SK-N-SH treated with all-trans-retinoic acid at 6 μM for 48 hours (cell line): ENCODE measurements around the gene EPB41.
"Not testable (repeated sequence)": the region's sequence is repeated elsewhere in the genome, so short reads cannot be mapped to it uniquely, and the experiment has no call there.

Experiments used
- ATAC-seq: fragments of 200-7000 bp; cut with Tn5 transposase; 3 replicates; pipeline ENCODE4 v1.9.1; 2020; ENCODE audit warnings: mild to moderate bottlenecking, moderate library complexity
- BACH2 ChIP-seq: fragments of 250-450 bp; sonication (Bioruptor Pico); IDR thresholded peaks from 2 replicates; pipeline ENCODE4 v1.9.0; 2021; ENCODE audit warnings: mild to moderate bottlenecking, borderline replicate concordance
- CREB5 ChIP-seq: fragments of 250-450 bp; sonication (Bioruptor Pico); IDR thresholded peaks from 2 replicates; pipeline ENCODE4 v1.5.1; 2020; ENCODE audit warnings: low read depth, mild to moderate bottlenecking, moderate library complexity
- CSDC2 ChIP-seq: fragments of 250-450 bp; sonication (Bioruptor Pico); IDR thresholded peaks from 2 replicates; pipeline ENCODE4 v1.5.0; 2020; ENCODE audit warnings: mild to moderate bottlenecking, moderate library complexity
- CSRNP3 ChIP-seq: fragments of 250-450 bp; sonication (Bioruptor Pico); IDR thresholded peaks from 2 replicates; pipeline ENCODE4 v1.5.1; 2021; ENCODE audit warnings: mild to moderate bottlenecking, moderate library complexity
- ESRRG ChIP-seq: fragments of 250-450 bp; sonication (Bioruptor Pico); IDR thresholded peaks from 2 replicates; pipeline ENCODE4 v1.6.1; 2021; ENCODE audit warnings: mild to moderate bottlenecking
- GLIS3 ChIP-seq: fragments of 250-450 bp; sonication (Bioruptor Pico); IDR thresholded peaks from 2 replicates; pipeline ENCODE4 v1.5.0; 2020; ENCODE audit warnings: mild to moderate bottlenecking, moderate library complexity
- ISL1 ChIP-seq: fragments of 250-450 bp; sonication (Bioruptor Pico); IDR thresholded peaks from 2 replicates; pipeline ENCODE4 v2.1.2; 2022; ENCODE audit warnings: mild to moderate bottlenecking, moderate library complexity
- OSR1 ChIP-seq: fragments of 250-450 bp; sonication (Bioruptor Pico); IDR thresholded peaks from 2 replicates; pipeline ENCODE4 v1.8.0; 2022; ENCODE audit warnings: moderate library complexity, mild to moderate bottlenecking, inconsistent platforms
- PATZ1 ChIP-seq: fragments of 250-450 bp; sonication (Bioruptor Pico); IDR thresholded peaks from 2 replicates; pipeline ENCODE4 v1.8.0; 2020; ENCODE audit warnings: mild to moderate bottlenecking, moderate library complexity, borderline replicate concordance
- POU6F1 ChIP-seq: fragments of 250-450 bp; sonication (Bioruptor Pico); IDR thresholded peaks from 2 replicates; pipeline ENCODE4 v1.8.0; 2021; ENCODE audit warnings: low read depth, mild to moderate bottlenecking, moderate library complexity, borderline replicate concordance
- RARB ChIP-seq: fragments of 250-450 bp; sonication (Bioruptor Pico); IDR thresholded peaks from 2 replicates; pipeline ENCODE4 v1.8.0; 2021; ENCODE audit warnings: mild to moderate bottlenecking, moderate library complexity
- SNAI2 ChIP-seq: fragments of 250-450 bp; sonication (Bioruptor Pico); IDR thresholded peaks from 2 replicates; pipeline ENCODE4 v1.5.0; 2020; ENCODE audit warnings: mild to moderate bottlenecking, moderate library complexity
- TCF4 ChIP-seq: fragments of 250-450 bp; sonication (Bioruptor Pico); IDR thresholded peaks from 2 replicates; pipeline ENCODE4 v1.8.0; 2021; ENCODE audit warnings: mild to moderate bottlenecking, moderate library complexity, borderline replicate concordance
- TOX ChIP-seq: fragments of 250-450 bp; sonication (Bioruptor Pico); IDR thresholded peaks from 2 replicates; pipeline ENCODE4 v1.8.0; 2021; ENCODE audit warnings: mild to moderate bottlenecking, moderate library complexity, borderline replicate concordance
- TSHZ2 ChIP-seq: fragments of 250-450 bp; sonication (Bioruptor Pico); IDR thresholded peaks from 2 replicates; pipeline ENCODE4 v1.5.0; 2020; ENCODE audit warnings: mild to moderate bottlenecking, moderate library complexity
- ZC3H10 ChIP-seq: fragments of 250-450 bp; sonication (Bioruptor Pico); IDR thresholded peaks from 2 replicates; pipeline ENCODE4 v1.5.1; 2021; ENCODE audit warnings: mild to moderate bottlenecking, moderate library complexity
- ZFP3 ChIP-seq: fragments of 250-450 bp; sonication (Bioruptor Pico); IDR thresholded peaks from 2 replicates; pipeline ENCODE4 v1.5.0; 2020; ENCODE audit warnings: mild to moderate bottlenecking, moderate library complexity
- ZFP30 ChIP-seq: fragments of 450-650 bp; formaldehyde crosslinking; IDR thresholded peaks from 2 replicates; pipeline ENCODE4 v1.5.0; 2022; ENCODE audit warnings: mild to moderate bottlenecking, moderate library complexity
- ZNF565 ChIP-seq: fragments of 450-650 bp; formaldehyde crosslinking; conservative IDR thresholded peaks from 2 replicates; pipeline ENCODE4 v1.5.0; 2020; ENCODE audit warnings: low read depth, mild to moderate bottlenecking, moderate library complexity
- ZNF70 ChIP-seq: fragments of 450-650 bp; formaldehyde crosslinking; IDR thresholded peaks from 2 replicates; pipeline ENCODE4 v1.5.0; 2020; ENCODE audit warnings: mild to moderate bottlenecking, moderate library complexity
- ZNF8 ChIP-seq: fragments of 450-650 bp; formaldehyde crosslinking; IDR thresholded peaks from 2 replicates; pipeline ENCODE4 v1.5.0; 2020; ENCODE audit warnings: mild to moderate bottlenecking, moderate library complexity

EPB41 gene

GRCh38 chr1:29148656-29149491, 234.5 kb downstream of the EPB41 start:
- no peak for ATAC-seq
- TF ChIP-seq TSHZ2 (CRISPR knock-in tag) (no peak), GLIS3 (CRISPR knock-in tag) (no peak)

- ATAC-seq = not testable (repeated sequence)
These were observed 236.0 kb downstream of the EPB41 start for GRCh38 chr1:29150346-29150745.

GRCh38 chr1:29152046-29152805, 237.9 kb downstream of the EPB41 start:
- no peak for ATAC-seq
- TF ChIP-seq SNAI2 (CRISPR knock-in tag) (no peak), OSR1 (CRISPR knock-in tag) (no peak), TOX (no peak), ZNF565 (CRISPR knock-in tag) (no peak), ZNF70 (CRISPR knock-in tag) (no peak), RARB (CRISPR knock-in tag) (no peak), POU6F1 (CRISPR knock-in tag) (no peak), ZFP3 (CRISPR knock-in tag) (no peak), PATZ1 (CRISPR knock-in tag) (no peak), CSRNP3 (no peak), ISL1 (CRISPR knock-in tag) (no peak), ZNF8 (no peak), CREB5 (no peak), ZC3H10 (CRISPR knock-in tag) (no peak), TSHZ2 (CRISPR knock-in tag) (no peak), TCF4 (CRISPR knock-in tag) (no peak), BACH2 (CRISPR knock-in tag) (no peak), ESRRG (CRISPR knock-in tag) (no peak), ZFP30 (CRISPR knock-in tag) (no peak), CSDC2 (CRISPR knock-in tag) (no peak)
